GM12892 (cell line): Measurements from ENCODE around the gene PRMT9.

ENCODE experiments used
- POLR2A ChIP-seq: IDR thresholded peaks from 2 replicates; pipeline ENCODE4 v1.6.1; 2011; ENCODE audit warnings: low read depth, low read length, control low read depth
- POLR2AphosphoS5 ChIP-seq: IDR thresholded peaks from 2 replicates; pipeline ENCODE4 v1.6.1; 2011; ENCODE audit warnings: low read depth, low read length, control low read depth
- TAF1 ChIP-seq: IDR thresholded peaks from 2 replicates; pipeline ENCODE4 v1.6.1; 2011; ENCODE audit warnings: low read depth, mild to moderate bottlenecking, control low read depth, low read length, borderline replicate concordance

DNA sequence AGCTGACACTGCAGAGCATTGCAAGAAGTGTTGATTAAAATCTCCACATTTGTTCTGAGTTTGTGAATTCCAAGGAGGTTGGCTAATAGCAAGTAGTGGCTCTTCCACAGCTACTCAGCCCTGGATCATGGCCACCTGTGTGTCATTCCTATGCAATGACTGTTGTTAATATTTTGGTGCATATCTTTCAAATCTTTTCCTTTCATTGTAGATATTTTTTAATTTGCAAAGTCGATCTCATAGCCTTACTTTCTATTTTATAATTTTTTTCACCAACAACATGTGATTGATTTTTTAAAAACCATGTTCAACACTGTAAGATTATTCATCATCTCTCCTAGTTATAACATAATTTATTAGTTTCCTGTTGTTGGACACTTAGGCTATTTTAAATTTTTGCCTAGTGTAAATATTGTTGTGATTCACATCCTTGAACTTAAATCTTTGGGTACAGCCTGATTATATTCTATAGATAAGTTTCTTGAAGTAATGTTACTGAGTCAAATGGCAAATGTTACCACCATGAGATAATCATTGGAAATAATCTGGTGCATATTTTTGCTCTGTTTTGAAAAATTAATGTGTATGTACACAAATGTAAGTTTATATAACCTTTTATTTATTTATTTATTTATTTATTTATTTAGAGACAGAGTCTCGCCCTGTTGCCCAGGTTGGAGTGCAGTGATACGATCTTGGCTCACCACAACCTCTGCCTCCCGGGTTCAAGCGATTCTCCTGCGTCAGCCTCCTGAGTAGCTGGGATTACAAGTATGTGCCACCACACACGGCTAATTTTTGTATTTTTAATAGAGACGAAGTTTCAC lies 30.8 kb upstream of the PRMT9 start:
- no peak for TF ChIP-seq POLR2AphosphoS5
- no peak for TF ChIP-seq POLR2A
- TF ChIP-seq TAF1 = no peak
